ENCODE measurements around the gene EXOC4.

Gene EXOC4

DNA sequence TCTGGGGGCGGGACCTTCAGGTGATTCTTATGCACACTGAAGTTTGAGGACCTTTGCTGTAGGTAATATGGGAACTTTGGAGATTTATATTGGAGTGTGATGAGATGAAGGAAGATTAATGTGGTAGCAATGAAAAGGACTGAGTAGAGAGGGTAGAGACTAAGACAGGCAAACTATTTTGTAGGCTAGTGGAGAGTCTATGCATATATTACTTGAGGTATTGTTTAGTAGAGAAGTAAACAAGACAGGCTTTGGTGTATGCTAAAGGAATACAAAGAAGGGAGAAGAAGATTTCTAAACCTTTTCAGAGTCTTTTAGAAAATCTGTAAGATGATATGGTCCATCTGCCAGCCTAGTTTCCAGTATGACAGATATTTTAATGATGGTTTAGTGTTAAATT, 129.1 kb downstream of the EXOC4 start:
- H3K9me3 ChIP-seq (ENCODE audit: control insufficient read depth, insufficient read depth, low read length), result no peaks in the 10 kb centered on the region
- peaks cover 5% of the 10 kb centered on the region; the same call in 1 of the 2 replicates for H3K4me1 ChIP-seq (ENCODE audit: insufficient read depth, low read length)
- no peaks in the 10 kb centered on the region for H3K36me3 ChIP-seq (ENCODE audit: insufficient read depth, low read length)
- H3K9ac ChIP-seq (ENCODE audit: low read depth, low read length), result no peak overlapping the region

DNA sequence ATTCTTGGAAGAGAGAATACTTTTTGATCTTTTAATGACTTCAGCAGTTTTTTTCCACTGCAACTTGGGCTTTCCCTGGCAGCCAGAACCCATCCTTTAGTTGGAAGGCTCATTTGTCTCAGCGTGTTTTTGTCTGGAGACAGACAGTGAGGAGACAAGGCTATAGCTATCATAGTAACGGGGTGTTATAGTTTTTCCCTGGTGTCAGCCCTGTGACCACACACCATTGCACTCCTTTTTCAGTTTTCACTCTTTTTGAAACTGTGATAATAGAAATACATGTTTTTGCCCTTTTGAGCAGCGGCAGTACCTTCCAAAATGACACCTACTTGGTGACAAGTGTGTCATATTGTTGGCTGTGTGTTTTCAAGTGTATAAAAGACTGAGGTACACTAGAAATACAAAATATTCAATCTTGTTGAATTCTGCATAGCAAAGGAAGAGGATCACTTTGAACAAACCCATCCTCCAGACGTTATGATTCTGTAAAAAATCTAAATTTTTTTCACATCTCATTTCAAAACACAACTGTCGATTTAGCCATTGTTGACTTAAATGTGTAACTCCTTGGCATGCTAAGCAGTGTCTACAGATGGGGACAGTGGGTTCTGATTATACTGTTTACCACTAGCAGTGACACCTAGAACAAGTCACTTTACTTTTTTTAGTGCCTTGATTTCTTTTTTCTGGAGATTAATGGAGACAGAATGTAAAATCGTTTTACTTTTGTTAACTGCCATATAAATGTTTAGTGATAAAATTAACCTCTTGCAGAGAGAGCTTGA, 130.1 kb downstream of the EXOC4 start:
- no peaks in the 10 kb centered on the region for H3K9me3 ChIP-seq (ENCODE audit: control insufficient read depth, insufficient read depth, low read length)
- H3K4me1 ChIP-seq (ENCODE audit: insufficient read depth, low read length), result peaks cover 5% of the 10 kb centered on the region; the same call in 1 of the 2 replicates
- H3K9ac ChIP-seq (ENCODE audit: low read depth, low read length), result no peak overlapping the region
- no peaks in the 10 kb centered on the region for H3K36me3 ChIP-seq (ENCODE audit: insufficient read depth, low read length)

DNA sequence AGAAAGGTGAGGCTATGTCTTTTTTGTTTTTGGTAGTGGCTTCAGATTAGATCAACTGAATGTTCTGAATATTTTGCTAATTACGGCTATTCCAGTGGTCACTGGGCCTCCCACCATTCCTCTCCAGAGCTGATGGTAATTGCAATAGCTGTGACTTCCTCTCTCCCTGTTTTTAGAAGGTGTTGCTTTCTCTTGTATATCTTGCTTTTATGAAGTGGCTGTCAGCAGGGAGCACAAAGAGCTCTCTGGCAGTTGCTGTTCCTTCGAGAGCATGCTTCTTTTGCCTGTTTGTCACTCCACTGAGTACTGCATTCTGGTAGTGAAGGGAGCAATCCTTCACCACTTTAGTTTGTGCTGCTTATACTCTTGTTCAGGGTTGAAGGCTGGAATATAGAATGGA, 133.3 kb downstream of the EXOC4 start:
- Histone ChIP-seq H3K36me3 (ENCODE audit: insufficient read depth, low read length) (no peaks in the 10 kb centered on the region), H3K9me3 (ENCODE audit: control insufficient read depth, insufficient read depth, low read length) (no peaks in the 10 kb centered on the region; the same call in 1 of the 2 replicates), H3K4me1 (ENCODE audit: insufficient read depth, low read length) (peaks cover 5% of the 10 kb centered on the region; the same call in 1 of the 2 replicates), H3K9ac (ENCODE audit: low read depth, low read length) (no peak overlapping the region)

DNA sequence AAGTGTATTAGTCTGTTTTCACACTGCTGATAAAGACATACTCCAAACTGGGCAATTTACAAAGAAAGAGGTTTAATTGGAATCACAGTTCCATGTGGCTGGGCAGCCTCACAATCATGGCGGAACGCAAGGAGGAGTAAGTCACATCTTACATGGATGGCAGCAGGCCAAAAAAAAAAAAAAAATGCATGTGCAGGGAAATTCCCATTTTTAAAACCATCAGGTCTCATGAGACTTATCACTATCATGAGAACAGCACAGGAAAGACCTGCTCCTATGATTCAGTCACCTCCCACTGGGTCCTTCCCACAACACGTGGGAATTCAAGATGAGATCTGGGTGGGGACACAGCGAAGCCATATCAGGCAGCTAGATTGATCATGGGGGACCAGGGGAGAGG, 136.8 kb downstream of the EXOC4 start:
- peaks cover 5% of the 10 kb centered on the region; the same call in 1 of the 2 replicates for H3K4me1 ChIP-seq (ENCODE audit: insufficient read depth, low read length)
- H3K9me3 ChIP-seq (ENCODE audit: control insufficient read depth, insufficient read depth, low read length), result no peaks in the 10 kb centered on the region; the same call in 1 of the 2 replicates
- H3K9ac ChIP-seq (ENCODE audit: low read depth, low read length), result no peak overlapping the region
- H3K36me3 ChIP-seq (ENCODE audit: insufficient read depth, low read length), result no peaks in the 10 kb centered on the region

DNA sequence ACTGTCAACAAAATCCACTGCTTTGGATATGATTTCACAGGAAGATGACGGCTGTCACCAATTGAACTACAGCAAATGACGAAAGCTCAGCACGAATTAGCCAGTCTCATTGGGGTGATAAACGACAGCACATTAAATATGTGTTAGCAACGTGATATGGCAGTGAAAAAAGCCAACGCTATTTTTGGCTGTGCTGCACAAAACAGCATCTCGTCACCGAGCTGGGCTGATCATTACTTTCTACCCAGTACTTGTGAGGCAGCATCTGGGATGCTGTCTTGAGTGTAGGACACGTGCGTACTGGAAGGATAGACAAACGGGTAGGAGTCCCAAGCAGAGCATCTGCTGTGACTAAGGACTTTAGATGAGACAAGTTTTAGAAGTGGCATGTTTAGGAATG, 138.3 kb downstream of the EXOC4 start:
- H3K9me3 ChIP-seq (ENCODE audit: control insufficient read depth, insufficient read depth, low read length), result no peaks in the 10 kb centered on the region; the same call in 1 of the 2 replicates
- no peak overlapping the region for H3K9ac ChIP-seq (ENCODE audit: low read depth, low read length)
- peaks cover 5% of the 10 kb centered on the region; the same call in 1 of the 2 replicates for H3K4me1 ChIP-seq (ENCODE audit: insufficient read depth, low read length)
- H3K36me3 ChIP-seq (ENCODE audit: insufficient read depth, low read length), result no peaks in the 10 kb centered on the region

DNA sequence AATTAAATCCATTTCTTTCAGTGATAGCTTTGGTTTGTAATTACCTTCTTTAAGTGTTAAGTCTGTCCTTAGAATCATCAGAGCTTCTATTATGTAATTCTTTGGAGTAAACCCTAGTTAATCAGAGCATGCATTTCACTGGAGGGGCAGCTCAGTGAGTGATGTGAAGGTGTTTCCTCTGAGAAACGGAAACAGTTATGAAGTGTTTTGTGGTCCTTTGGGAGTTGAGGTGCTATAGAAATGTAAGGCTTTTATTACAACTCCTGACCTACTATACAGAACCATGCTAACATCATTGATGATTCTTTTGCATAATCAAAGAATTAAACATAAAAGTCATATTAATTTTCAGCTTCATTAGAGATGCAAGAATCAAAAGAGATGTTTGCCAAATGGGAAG, 141.5 kb downstream of the EXOC4 start:
- Histone ChIP-seq H3K9ac (ENCODE audit: low read depth, low read length) (no peak overlapping the region), H3K36me3 (ENCODE audit: insufficient read depth, low read length) (no peaks in the 10 kb centered on the region), H3K9me3 (ENCODE audit: control insufficient read depth, insufficient read depth, low read length) (no peaks in the 10 kb centered on the region; the same call in 1 of the 2 replicates), H3K4me1 (ENCODE audit: insufficient read depth, low read length) (peaks cover 8% of the 10 kb centered on the region; the same call in 1 of the 2 replicates)

DNA sequence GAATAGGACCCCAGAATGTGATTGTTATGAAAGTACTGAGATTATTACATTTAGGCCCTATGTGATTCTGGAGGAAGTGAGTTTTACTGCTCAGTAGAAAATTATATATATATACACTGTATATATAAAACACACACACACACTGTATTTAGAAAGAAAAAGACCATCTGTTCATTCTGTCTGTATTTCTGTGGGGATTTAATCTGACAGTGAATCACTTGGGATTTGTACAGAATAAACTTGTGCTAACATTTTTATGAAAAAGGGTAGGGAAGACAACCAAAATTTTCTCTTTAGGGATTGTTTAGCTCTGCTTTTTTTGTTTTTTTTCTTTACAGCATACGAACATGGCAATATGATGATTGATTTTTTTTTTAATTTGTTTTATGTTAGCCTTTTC, 142.7 kb downstream of the EXOC4 start:
- no peak overlapping the region for H3K9ac ChIP-seq (ENCODE audit: low read depth, low read length)
- no peaks in the 10 kb centered on the region for H3K36me3 ChIP-seq (ENCODE audit: insufficient read depth, low read length)
- no peaks in the 10 kb centered on the region for H3K9me3 ChIP-seq (ENCODE audit: control insufficient read depth, insufficient read depth, low read length)
- H3K4me1 ChIP-seq (ENCODE audit: insufficient read depth, low read length), result peaks cover 8% of the 10 kb centered on the region; the same call in 1 of the 2 replicates

DNA sequence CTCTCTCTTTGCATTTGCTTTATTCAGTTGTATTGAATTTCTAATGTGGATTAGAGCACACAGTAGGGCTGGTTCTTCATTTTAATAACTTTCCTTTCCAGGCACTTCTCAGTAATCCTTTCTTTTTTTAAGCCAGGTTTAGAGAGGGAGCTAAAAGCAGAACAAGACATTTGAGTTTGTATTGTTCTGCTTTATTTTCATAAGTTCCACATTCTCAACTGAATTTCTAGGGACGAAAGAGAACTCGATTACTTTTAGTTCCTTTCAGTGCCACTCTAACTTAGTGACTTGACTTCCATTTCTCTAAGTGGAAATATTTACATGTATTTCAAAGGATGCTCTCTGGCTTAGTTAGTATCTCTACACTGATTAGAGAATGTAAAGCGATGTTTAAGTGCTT, 145.6 kb downstream of the EXOC4 start:
- H3K9ac ChIP-seq (ENCODE audit: low read depth, low read length), result no peak overlapping the region
- H3K4me1 ChIP-seq (ENCODE audit: insufficient read depth, low read length), result peaks cover 8% of the 10 kb centered on the region; the same call in 1 of the 2 replicates
- no peaks in the 10 kb centered on the region for H3K9me3 ChIP-seq (ENCODE audit: control insufficient read depth, insufficient read depth, low read length)
- no peaks in the 10 kb centered on the region for H3K36me3 ChIP-seq (ENCODE audit: insufficient read depth, low read length)

DNA sequence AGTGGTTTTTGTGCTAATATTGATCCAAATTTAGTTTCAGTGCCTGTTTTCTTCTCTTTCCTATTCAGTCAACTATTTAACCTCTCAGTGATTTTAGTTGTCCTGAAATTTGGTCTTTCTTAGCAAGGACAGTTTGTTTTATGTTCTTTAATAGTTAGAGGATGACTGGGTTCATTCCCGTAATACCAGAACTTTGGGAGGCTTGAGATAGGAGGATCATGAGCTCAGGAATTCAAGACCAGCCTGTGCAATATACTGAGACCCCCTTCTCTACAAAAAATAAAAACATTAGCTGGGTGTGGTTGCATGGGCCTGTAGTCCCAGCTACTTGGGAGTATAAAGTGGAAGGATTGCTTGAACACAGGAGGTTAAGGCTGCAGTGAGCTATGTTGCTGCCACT, 148.3 kb downstream of the EXOC4 start:
- Histone ChIP-seq H3K4me1 (ENCODE audit: insufficient read depth, low read length) (peaks cover 8% of the 10 kb centered on the region; the same call in 1 of the 2 replicates), H3K9ac (ENCODE audit: low read depth, low read length) (no peak overlapping the region), H3K36me3 (ENCODE audit: insufficient read depth, low read length) (no peaks in the 10 kb centered on the region), H3K9me3 (ENCODE audit: control insufficient read depth, insufficient read depth, low read length) (no peaks in the 10 kb centered on the region)

DNA sequence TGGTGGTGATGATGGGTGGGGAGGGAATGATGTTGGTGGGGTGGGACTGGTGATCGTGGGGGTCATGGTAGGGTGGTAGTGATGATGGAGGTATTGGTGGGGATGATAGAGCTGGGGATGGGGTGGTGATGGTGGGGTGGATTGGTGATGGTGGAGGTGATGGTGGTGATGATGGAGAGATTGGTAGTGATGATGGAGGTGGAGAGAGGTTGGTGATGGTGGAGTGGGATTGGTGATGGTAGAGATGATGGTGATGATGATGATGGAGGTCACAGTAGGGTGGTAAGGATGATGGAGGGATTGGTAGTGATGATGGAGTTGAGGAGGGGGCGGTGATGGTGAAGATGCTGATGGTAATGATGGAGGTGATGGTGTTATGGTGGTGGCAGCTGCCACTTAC, 155.3 kb downstream of the EXOC4 start:
- Histone ChIP-seq H3K36me3 (ENCODE audit: insufficient read depth, low read length) (no peaks in the 10 kb centered on the region), H3K4me1 (ENCODE audit: insufficient read depth, low read length) (no peaks in the 10 kb centered on the region), H3K9ac (ENCODE audit: low read depth, low read length) (no peak overlapping the region), H3K9me3 (ENCODE audit: control insufficient read depth, insufficient read depth, low read length) (no peaks in the 10 kb centered on the region)

DNA sequence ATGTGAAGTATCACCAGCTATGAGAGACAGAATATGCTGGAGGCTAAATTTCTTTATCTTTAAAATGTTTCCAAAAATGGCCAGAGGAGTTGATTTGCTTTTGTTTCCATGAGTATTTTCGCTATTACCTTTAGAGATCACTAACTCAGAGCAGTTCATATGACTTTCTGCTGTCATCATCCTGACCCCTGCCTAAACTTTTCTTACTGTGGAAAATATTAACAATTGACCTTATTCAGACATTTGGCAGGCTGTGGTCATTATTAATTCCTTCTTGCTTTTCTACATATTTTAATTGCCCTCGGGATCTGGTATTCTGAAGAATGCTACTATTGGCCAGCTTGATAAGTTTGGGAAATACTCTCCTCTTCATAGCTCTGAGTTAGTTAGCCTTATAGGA, 156.5 kb downstream of the EXOC4 start:
- Histone ChIP-seq H3K9ac (ENCODE audit: low read depth, low read length) (no peak overlapping the region), H3K9me3 (ENCODE audit: control insufficient read depth, insufficient read depth, low read length) (no peaks in the 10 kb centered on the region), H3K36me3 (ENCODE audit: insufficient read depth, low read length) (no peaks in the 10 kb centered on the region), H3K4me1 (ENCODE audit: insufficient read depth, low read length) (no peaks in the 10 kb centered on the region)

DNA sequence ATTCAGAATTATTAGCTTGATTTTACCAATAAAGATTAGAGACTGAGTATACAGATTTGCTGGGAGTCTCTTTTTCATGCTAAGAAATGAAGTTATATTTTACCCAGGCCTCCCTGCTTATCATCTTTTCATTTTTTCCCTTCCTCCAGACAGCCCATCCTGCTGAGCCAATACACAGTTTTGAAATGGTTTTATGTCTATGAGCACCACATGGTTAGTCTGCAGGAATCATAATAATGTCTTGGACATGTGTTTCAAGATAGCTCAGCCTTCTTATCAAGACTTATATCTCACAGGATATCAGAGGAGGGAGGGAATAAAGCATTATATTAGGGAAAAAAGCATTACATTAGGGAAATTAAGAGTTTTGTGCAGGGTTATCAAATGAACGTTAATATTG, 157.1 kb downstream of the EXOC4 start:
- H3K4me1 ChIP-seq (ENCODE audit: insufficient read depth, low read length), result no peaks in the 10 kb centered on the region
- H3K9ac ChIP-seq (ENCODE audit: low read depth, low read length), result no peak overlapping the region
- no peaks in the 10 kb centered on the region for H3K9me3 ChIP-seq (ENCODE audit: control insufficient read depth, insufficient read depth, low read length)
- no peaks in the 10 kb centered on the region for H3K36me3 ChIP-seq (ENCODE audit: insufficient read depth, low read length)

DNA sequence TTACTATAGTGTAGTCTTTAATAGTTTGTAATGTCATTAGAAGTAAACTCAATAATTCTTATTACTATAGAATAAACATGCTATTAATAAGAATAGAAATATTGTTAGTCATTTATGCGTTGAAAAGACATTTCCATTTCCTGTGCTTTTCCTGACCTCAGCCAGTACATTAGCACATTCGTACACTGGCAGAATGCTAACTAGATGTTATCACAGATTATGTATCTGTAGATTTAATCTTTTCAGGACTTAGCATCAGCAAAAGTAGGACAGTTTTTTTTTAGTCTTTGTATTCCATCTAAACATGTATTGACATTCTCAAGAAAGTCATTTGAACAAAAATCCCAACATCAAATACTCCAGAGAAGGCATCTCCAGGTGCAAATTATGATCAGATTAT, 158.5 kb downstream of the EXOC4 start:
- no peaks in the 10 kb centered on the region for H3K9me3 ChIP-seq (ENCODE audit: control insufficient read depth, insufficient read depth, low read length)

DNA sequence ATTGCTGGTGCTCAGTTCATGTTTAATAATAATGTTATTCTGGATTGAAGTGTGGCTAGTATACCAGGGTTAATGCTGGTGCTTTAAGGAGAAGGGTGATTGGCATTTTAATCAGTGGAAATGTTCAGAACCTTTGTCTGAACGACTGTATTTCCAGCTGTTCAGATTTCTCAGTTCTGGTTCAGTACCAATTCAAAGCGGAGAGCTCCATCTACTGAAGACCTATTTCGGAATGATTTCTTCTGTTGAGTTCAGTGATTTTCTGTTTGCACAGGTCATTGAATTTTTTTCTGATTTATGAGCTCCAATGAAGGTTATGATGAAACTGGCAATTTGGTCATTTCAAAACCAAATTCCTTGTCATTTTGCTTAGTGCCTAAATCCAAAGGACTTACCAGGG, 160.1 kb downstream of the EXOC4 start:
- Histone ChIP-seq H3K4me1 (ENCODE audit: insufficient read depth, low read length) (no peaks in the 10 kb centered on the region), H3K36me3 (ENCODE audit: insufficient read depth, low read length) (no peaks in the 10 kb centered on the region), H3K9me3 (ENCODE audit: control insufficient read depth, insufficient read depth, low read length) (no peaks in the 10 kb centered on the region), H3K9ac (ENCODE audit: low read depth, low read length) (no peak overlapping the region)

More for the DNA sequence above, 158.5 kb downstream of the EXOC4 start:
- Histone ChIP-seq H3K4me1 (ENCODE audit: insufficient read depth, low read length) (no peaks in the 10 kb centered on the region), H3K36me3 (ENCODE audit: insufficient read depth, low read length) (no peaks in the 10 kb centered on the region), H3K9ac (ENCODE audit: low read depth, low read length) (no peak overlapping the region)

DNA sequence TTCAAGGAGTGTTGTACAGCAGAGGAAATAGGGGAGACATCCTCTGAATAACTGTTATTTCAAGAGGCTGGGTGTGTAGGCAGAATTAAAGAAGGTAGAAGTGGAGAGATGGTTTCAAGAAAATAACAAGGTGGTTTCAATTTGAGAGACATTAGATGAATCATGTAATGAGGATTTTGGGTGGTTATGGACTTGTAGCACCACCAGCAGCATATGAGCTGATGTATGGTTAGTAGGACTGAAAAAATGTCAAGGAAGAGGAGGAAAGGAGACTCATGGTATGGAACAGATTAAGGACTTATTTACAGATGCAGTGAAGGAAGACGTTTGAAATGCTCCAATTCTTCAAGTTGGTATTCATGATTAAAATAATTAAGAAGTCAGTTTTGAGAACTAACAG, 166.2 kb downstream of the EXOC4 start:
- Histone ChIP-seq H3K9me3 (ENCODE audit: control insufficient read depth, insufficient read depth, low read length) (no peaks in the 10 kb centered on the region), H3K4me1 (ENCODE audit: insufficient read depth, low read length) (no peaks in the 10 kb centered on the region), H3K9ac (ENCODE audit: low read depth, low read length) (no peak overlapping the region), H3K36me3 (ENCODE audit: insufficient read depth, low read length) (no peaks in the 10 kb centered on the region)

All from ES-I3 (cell line).